GM19099 (cell line): ENCODE results near the gene SERTAD4.

Experiments
- POLR2A ChIP-seq: IDR thresholded peaks from 3 replicates; pipeline ENCODE4 v1.6.1; 2011; ENCODE audit warnings: low read depth; ENCODE audit not compliant: insufficient read length; ENCODE audit errors: extremely low read depth

SERTAD4 gene

GRCh38 chr1:210244746-210245367, 12.3 kb downstream of the SERTAD4 start:
- TF ChIP-seq POLR2A = no peak

GRCh38 chr1:210246447-210246846, 13.9 kb downstream of the SERTAD4 start:
- no peak for TF ChIP-seq POLR2A

- no peak for TF ChIP-seq POLR2A
Observed at GRCh38 chr1:210248341-210248740, 15.7 kb downstream of the SERTAD4 start.

- no peak for TF ChIP-seq POLR2A
Observed at GRCh38 chr1:210250665-210250997, 18.0 kb downstream of the SERTAD4 start.

GRCh38 chr1:210250998-210251679, 18.5 kb downstream of the SERTAD4 start:
- no peak for TF ChIP-seq POLR2A

- TF ChIP-seq POLR2A = no peak
Observed at GRCh38 chr1:210251680-210252490, 19.3 kb downstream of the SERTAD4 start.

- TF ChIP-seq POLR2A = no peak
Observed at GRCh38 chr1:210252621-210253051, 20.0 kb downstream of the SERTAD4 start.

- TF ChIP-seq POLR2A = no peak
Observed at GRCh38 chr1:210254298-210254697, 21.7 kb downstream of the SERTAD4 start.

GRCh38 chr1:210257698-210258529, 25.3 kb downstream of the SERTAD4 start:
- no peak for TF ChIP-seq POLR2A

GRCh38 chr1:210259561-210259960, 27.0 kb downstream of the SERTAD4 start:
- TF ChIP-seq POLR2A = no peak

- no peak for TF ChIP-seq POLR2A
Observed at GRCh38 chr1:210260096-210260495, 27.5 kb downstream of the SERTAD4 start.

GRCh38 chr1:210262167-210262896, 29.7 kb downstream of the SERTAD4 start:
- TF ChIP-seq POLR2A = no peak

- TF ChIP-seq POLR2A = no peak
Observed at GRCh38 chr1:210262897-210263272, 30.3 kb downstream of the SERTAD4 start.

GRCh38 chr1:210263963-210264362, 31.4 kb downstream of the SERTAD4 start:
- no peak for TF ChIP-seq POLR2A
